ENCODE data around the gene FADS6.

The FADS6 gene, protein sequence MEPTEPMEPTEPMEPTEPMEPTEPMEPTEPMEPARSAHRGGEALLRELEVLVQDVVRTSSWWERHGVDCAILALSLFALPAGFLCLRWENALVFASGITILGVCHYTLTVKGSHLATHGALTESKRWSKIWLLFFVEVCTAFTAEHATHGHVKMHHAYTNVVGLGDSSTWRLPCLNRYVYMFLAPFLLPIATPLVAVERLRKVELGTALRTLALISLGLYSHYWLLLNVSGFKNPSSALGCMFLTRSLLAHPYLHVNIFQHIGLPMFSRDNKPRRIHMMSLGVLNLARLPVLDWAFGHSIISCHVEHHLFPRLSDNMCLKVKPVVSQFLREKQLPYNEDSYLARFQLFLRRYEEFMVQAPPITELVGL

DNA sequence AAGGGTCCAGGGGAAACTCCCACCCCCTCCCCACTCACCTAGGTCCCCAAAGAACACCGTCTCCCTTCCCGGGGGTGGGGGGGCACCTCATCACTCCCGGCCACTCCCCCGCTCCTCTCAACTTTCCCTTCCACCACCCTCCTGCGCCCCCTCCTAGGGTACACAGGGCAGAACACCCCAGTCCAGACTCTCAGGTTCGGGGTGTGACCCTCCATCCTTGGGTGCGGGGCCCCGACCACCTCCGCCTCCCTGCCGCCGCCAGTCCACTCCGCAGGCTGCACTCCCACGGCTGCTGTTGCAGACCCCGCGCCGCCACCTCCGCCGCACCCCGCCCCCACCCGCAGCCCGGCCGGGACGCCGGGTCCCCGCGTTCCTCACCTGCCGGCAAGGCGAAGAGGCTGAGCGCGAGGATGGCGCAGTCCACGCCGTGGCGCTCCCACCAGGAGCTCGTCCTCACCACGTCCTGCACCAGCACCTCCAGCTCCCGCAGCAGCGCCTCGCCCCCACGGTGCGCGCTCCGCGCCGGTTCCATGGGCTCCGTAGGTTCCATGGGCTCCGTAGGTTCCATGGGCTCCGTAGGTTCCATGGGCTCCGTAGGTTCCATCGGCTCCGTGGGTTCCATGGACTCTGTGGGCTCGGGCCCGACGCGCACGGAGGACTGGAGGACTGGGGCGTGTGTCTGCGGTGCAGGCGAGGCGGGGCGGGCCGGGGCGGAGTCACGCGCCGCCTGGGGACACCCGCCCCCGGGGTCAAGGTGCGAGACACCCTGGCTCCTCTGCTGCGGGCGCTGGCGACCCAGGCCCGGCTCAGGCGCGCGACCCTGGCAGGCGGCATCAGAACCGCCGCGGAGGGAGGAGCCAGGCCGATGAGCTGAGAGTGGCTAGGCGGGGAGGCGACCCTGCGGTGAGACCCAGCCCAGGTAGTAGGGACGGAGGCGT is at the start of gene FADS6:
Gene FADS6 (minus strand): TSS at position 660 of the 938 bp plus-strand sequence. CDS start 38 bp downstream, at position 622.
- no peak for FAIRE-seq

DNA sequence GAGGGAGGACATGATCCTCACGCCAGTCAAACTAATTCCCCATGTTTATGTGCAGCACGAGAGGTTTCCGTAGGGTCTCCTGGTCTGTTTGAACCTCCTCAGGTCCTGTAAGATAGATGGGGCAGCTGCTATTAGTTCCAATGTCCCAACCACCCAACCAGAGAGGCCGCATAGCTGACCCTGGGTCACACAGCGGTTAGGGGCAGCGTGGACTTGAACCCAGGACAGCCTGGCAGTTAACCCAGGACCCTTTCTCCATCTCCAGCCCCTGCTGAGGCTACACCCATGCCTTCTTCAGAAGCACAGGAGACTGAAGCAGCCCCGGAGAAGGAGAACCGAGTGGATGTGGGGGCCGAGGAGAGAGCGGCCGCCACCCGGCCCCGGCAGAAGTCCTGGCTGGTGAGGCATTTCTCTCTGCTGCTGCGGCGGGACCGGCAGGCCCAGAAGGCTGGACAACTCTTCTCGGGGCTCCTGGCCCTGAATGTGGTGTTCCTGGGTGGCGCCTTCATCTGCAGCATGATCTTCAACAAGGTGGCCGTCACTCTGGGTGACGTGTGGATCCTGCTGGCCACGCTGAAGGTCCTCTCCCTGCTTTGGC is 47.8 kb upstream of the FADS6 start:
- FAIRE-seq, result no peak

DNA sequence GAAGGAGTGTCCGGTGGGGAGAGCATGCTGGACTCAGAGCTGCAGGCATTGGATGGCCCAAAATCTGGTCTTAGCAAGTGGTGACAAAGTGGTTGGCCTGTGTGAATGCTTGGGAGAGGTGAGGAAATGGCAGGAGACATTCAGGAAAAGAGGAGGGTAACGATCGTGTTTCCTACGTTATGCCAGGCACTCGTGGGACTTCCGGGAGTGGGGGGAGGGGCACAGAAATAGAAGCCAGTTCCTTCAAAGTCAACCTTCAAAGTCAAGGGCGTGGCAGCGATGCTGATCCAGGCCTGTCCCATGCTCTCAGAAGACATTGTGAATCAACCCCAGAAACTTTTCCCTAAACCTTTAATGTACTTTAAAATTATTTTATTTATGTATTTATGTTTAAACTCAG is 46.1 kb upstream of the FADS6 start:
- FAIRE-seq, result no peak

DNA sequence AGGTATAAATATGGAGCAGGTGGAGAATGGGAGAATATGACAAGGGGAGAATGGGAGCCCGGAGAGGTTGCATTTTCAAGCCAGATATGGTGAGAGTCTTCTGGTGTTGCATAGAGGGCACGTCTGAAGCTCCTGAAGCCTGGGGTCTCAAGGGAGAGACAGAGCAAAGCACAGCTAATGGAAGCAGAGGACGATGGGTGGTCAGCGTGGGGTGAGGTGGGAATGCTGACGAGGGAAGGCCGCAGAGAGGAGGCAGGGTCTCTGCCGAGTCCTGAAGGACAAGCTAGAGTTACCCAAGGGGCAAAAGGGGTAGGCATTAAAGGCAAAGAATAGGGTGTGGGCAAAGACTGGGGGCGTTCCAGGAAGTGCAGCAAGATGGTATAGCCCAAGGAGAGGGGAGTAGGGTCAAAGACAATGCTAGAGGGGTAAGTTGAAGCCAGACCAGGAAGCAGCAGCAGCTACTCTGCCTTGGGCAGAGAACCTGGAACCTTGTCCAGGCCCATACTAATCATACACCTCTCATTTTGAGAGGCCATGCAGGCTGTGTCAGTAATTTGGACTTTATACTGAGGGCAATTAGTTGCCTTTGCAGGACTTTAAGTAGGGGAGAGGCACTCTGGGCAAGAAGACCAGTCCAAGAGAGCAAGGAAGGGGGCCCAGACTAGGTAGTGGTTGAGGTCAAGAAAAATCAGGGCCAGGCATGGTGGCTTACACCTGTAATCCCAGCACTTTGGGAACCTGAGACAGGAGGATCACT is 44.9 kb upstream of the FADS6 start:
- FAIRE-seq, result no peak

DNA sequence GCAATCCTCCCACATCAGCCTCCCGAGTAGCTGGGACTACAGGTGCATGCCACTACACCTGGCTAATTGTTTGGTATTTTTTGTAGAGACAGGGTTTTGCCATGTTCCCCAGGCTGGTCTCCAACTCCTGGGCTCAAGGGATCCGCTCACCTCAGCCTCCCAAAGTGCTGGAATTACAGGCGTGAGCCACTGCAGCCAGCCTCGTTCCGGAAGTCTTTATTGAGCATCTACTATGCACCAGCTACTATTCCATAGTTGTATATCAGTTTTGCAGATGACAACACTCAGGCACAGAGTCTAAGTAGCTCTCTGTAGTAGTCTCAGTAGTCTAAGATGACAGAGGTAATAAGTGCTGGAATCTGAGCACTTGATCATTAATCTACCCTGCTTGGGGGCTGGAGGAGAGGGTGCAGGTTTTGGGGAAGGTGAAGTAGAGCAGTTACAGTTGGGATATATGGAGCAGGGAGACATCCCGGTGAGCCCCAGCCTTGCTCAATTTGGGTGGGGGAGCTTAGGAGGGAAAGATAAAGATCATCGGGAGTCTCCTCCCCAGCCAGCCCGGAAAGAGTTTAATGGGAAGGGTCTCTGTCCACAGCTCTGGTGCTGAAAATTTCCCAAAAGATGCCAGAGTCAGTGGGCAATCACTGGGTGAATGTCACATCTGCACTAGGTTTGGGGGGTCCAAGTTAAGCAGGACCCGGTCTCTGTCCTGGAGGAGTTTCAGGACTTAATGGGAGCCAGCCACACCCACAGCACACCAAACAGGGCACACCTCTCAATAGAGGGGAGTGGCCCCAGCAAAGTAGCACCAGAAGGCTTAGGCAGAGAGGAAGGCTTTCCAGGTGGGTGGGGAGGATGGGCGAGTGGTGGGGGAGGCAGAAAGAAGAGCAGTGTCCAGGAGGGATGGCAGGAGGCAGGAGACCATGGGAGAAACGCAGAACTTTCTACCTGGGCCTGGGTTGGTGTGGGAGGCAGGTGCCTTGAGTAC is 43.9 kb upstream of the FADS6 start:
- FAIRE-seq, result no peak

DNA sequence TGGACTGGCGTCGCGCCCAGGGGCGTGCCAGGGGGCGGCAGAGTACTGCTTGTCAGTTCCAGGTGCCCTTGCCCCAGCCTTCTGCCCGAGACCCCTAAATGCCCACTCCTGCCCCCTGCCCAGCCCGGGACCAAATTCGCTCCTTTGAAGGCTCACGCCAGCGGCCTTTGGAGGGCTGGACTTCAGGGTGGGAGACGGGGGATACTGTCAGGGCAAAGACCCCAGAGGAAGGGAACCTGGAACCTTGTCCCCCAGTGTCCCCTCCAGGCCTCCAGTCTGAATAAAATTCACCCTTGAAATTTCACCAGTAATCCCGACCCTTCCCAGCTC is 43.0 kb upstream of the FADS6 start:
- no peak for FAIRE-seq

DNA sequence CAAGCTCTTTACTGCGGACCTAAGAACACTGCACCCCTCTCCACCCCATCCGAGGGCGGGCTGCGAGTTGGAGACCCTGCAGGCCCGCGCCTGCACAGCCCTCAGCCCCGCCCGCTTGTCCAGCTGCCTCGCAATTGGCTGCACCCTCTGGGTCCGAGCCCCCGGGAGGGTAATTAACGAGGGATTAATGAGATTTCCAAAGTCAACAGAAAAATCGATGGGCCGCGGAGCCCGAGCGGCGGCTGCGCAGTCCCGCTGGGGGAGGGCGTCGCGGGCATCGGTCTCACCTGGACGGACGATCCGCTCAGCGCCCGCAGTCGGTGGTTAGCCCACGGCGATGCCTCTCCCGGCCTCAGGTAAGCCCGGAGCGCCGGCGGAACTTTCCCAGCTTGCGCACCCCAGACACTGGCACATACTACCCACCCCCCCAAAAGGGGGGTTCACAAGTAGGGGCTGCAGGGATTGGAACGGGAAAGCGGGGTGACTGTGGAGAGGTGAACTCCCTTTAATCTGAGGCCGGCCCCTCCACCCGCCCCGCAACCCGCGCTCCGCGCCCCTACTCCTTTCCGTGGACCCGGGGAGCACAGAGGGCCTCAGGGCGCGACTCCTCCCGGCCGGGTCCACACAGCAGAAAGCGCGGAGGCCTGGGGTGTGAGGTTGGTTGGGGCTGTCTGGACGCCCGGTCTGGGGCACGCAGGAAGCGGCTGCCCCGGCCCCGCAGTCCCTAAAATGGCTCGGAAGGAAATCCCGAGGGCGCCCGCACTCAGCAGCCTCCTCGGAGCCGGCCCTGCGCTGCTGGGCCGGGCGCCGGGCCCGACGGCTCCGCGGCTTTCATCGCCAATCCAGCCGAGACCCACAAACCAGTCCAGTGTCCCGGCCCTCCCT is 42.4 kb upstream of the FADS6 start, which contains the start of gene OTOP3:
Gene OTOP3 (plus strand): TSS at position 314 of the 885 bp plus-strand sequence. CDS start 24 bp downstream, at position 338.
- FAIRE-seq, result no peak

DNA sequence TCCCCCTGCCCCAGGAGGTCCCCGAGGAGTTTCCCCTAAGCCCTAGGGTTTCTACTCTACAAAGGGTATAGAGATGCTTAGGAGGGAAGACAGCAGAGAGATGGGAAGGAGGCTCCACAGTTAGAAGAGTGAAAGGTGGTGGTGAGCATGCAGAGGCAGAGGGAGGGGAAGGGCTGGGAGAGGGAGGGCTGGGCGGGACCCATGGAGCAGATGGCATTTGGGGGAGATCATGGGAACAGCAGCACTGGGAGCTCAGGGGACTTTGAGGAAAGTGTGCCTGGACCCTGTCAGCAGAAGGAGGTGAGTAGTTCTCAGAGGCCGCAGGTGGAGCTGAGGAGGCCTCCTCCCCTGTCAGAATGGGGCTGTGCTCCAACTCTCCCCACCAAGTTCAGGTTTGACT is 41.6 kb upstream of the FADS6 start:
- no peak for FAIRE-seq

DNA sequence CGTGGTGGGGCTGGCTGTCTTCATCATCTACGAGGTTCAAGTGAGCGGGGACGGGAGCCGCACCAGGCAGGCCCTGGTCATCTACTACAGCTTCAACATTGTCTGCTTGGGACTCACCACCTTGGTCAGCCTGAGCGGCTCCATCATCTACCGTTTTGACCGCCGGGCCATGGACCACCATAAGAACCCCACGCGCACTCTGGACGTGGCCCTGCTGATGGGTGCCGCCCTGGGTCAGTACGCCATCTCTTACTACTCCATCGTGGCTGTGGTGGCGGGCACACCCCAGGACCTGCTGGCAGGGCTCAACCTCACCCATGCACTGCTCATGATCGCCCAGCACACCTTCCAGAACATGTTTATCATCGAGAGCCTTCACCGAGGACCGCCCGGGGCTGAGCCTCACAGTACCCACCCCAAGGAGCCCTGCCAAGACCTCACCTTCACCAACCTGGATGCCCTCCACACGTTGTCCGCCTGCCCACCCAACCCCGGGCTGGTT is 37.2 kb upstream of the FADS6 start:
- no peak for FAIRE-seq

DNA sequence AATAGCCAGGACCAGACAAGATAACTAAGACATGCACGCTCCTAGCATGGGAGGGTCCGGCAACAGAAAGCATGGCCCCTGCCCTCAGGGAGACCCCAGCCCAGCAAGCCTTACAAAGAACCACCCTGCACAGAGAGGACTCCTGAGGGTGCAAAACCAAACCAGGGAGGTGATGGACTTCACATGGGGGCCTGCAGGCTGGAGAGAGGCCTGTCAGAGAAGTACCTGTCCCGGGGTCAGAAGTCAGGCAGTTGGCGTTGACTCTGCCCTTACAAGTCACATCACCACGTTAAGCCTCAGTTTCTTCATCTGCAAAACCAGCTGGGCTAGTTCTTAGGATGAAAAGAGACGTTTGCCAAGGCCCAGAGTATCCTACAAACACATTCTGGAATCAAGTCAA is 35.4 kb upstream of the FADS6 start:
- no peak for FAIRE-seq

DNA sequence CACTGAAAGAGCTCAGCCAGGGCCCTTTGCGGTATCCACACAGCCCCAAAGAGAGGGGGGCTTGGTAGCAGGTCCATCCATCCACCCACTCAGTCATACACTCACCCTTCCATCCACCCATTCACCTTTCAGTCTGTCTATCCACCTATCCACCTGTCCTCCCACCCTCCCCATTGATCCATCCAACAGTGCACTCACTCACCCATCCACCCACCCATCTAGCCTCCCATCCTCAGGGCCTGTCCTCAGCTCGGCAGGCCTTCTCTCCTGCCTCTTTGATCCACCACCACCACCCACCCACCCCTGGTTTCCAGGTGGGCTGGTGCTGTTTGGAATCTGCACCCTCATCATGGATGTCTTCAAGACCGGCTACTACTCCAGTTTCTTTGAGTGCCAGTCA is 31.8 kb upstream of the FADS6 start:
- FAIRE-seq, result no peak

DNA sequence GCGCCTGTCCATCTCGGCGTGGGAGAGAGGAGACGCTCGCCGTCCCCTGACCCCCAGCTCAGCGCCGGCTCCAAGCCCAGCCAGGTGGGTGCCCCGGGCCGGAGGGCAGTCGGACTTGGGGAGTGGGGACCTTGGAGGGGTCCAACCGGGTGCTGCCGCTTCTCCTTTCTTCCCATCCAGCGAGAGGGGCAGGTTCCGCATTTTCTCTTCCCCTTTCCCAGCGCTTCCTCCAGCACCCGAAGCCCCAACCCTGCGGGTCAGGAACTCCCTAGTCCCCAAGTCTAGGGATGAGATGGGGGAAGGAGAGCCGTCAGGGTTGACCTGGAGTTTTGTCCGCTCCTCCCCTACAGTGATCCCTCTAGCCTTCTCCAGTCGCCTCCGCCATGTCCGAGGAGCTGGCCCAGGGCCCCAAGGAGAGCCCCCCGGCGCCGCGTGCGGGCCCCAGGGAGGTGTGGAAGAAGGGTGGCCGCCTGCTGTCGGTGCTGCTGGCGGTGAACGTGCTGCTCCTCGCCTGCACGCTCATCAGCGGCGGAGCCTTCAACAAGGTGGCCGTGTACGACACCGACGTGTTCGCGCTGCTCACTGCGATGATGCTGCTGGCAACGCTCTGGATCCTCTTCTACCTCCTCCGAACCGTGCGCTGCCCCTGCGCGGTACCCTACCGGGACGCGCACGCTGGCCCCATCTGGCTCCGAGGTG is 31.0 kb upstream of the FADS6 start, which contains the start of gene OTOP2:
Gene OTOP2 (plus strand): TSS at position 24 of the 699 bp plus-strand sequence. CDS start 360 bp downstream, at position 384.
- FAIRE-seq, result no peak

DNA sequence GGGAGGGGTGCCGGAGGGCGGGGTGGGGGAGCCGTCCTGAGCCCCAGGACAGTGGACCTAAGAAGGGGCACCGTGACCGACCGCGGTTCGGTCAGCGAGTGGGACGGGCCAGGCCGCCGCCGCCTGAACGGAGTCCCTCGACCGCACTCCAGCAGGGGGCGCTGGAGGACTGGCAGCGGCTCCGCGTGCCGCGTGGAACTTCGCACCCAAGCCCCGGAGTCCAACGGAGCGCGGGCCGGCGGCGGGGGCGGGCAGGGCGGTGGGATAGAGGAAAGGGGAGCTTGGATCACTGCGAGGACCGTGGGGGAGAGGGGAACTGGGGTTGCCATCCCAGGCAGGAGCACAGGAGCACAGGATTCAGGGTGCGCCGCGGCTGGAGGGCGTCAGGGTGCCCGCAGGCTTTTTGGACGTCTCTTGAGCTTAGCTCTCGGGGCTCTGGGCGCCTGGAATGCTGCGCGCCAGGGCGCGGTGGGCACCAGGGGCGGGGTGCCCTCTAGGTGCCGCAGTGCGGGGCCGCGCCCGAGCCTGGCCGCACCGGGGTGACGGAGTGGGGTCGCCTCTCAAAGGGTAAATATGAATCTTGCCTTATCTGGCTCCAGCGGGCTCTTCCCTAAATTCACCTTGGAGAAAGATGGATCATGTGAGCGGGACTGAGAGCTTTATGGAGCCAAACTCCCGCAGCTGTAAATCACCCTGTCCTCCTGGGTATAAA is 30.3 kb upstream of the FADS6 start:
- no peak for FAIRE-seq

DNA sequence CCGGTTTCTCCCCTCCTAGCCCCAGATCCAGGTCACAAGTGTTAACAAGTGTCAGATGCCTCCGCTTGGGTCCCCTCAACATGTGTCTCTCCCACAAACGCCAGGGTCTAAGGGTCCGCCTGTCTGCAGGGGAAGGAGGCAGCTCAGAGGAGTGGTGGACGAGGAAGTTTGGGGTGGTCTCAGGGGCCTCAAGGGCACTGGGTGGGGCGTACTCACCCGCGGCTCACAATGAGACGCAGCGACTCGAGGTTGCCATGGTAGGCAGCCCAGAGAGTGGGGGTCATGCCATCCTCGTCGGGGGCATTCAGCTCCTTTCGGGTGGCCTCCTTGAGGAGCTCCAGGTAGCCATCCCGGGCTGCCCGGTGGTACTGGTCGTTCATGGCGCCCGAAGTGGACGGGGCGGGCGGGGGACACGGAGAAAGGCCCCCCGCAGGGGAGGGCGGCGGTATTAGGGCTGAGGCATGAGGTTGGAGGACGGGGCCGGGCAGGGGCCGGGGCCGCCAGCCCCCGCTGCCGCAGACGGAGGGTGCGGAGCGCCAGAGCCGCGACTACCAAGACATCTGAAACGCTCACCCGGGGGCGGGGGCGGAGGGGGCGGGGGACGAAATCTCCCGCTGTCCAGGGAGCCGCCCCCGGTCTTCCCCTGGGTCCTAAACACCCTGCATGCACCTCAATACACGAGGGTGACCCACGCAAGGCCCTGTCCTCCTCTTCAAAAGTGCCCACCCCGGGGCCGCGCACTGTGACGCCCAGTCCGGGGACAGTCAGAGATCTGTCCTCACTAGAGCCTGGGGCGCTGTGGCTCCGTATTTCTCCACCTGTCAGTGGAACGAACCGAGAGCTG is 29.5 kb upstream of the FADS6 start, which contains the start of gene USH1G:
Gene USH1G (minus strand): TSS at position 562 of the 844 bp plus-strand sequence. CDS start 182 bp downstream, at position 380.
- no peak for FAIRE-seq

DNA sequence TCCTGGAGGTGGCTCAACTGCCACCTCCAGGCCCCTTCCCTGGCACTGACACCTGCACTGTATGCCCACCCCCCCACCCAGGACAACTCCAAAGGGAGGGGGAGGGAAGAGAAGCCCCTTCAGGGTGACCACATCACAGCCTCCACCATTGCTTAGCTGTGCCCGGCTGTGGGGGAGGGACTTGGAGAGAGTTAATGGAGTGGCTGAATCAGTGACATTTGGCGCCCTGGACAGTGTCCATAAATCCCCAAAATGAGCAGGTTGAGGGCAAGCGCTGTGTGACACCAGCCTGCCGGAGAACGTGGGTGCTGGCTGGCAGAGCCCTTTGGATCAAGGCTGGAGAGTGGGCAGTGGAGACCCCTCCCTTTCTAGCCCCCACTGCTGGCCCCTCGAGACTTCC is 28.7 kb upstream of the FADS6 start:
- no peak for FAIRE-seq

DNA sequence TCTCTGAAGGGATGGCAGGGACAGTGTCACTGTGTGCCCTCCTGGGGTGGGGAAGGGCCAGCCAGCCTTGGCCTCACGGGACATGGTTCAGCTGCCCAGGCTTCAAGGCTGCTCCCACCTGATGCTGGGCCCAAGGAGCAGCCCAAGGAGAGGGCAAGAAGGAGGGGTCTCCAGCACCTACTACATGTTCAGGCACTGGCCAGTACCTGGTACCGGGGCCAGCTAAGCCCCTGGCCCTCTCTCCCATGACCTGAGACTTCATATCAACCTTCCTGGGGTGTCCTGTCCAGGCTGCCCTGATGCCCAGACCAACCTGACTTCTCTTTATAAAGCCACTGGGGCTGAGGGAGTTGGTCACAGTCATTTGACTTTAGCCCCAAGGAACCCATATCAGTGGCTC is 28.3 kb upstream of the FADS6 start:
- no peak for FAIRE-seq

DNA sequence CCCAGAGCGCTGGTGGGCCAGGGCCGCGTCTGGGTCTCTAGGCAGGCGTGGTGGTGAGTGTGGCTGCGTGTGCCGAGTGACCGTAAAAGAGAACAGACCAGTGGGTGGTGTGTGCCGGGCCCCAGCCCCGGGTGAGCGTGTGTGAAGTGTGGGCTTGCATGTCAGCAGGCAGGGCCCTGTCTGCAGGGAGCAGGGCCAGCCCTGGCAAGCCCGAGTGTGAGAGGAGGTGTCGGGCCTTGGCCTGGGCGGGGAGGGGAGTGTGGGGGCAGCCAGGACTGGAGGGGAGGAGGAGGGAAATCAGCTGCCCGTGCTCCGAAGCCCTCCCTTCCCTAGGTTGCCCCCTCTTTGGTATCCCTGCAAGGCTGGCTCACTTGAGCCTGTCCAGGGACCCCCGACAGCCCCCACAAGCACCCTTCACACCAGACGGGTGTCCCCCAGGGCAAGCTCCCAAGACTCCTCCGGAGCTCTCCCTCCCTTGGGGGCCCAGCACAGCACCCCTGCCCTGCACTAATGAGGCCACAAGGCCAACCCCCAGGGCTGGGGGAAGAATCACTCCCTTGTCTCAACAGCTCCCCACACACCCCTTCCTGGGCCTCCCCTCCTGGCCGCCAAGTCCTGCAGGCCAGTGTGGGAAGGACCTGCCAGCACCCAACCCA is 27.7 kb upstream of the FADS6 start:
- no peak for FAIRE-seq

Measured in G401.6 (cell line).